ENCODE data around the gene CHRNB1. TPM values are rescaled to one million over a fixed set of nuclear protein-coding genes. Genes with fewer than 3 reads are reported as not detected.

Gene CHRNB1
- total RNA-seq, 1 experiment from 2014 or later, result 24.0 TPM

DNA sequence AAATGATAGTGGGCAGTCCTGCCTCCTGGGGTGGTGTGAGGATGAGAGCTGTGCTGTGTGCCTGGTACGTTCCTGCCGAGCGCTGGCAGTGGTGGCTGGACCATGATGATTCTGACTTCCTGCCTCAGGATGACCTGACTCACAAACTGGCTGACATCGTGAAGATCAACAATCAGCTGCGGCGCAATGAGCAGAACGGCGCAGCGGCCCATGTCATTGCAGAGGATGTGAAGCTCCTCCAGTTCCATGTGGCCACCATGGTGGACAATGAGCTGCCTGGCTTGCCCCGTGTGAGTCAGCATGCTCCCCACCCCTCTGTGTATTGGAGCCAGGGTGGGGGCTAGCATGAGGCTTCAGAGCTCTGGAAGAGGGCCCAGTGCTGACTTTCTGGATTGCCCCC lies 52.4 kb downstream of the CHRNB1 start:
- in situ Hi-C loops (cut with HindIII; ENCODE audit: low sequenced_read_pairs), result loop anchor here (25.0 kb wide), 1 partner anchor 110 kb away; the partner anchor contains the start of genes PLSCR3 and TNK1
- DNase-seq (ENCODE audit: low spot score), result no peak

DNA sequence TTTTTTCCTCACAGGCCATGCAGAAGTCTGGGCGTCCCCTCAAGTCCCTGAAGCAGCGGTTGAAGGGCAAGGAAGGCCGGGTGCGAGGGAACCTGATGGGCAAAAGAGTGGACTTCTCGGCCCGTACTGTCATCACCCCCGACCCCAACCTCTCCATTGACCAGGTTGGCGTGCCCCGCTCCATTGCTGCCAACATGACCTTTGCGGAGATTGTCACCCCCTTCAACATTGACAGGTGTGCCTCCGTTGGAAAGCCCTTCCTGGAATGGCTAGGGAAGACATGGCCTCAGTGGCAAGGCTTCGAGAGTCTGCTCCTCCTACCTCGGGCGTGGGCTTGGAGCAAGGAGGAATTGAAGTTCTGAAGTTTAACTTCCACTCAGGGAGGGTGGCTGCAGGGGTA lies 52.8 kb downstream of the CHRNB1 start:
- no peak for DNase-seq (ENCODE audit: low spot score)
- in situ Hi-C loops (cut with HindIII; ENCODE audit: low sequenced_read_pairs), result loop anchor here (25.0 kb wide), 1 partner anchor 110 kb away; the partner anchor contains the start of genes PLSCR3 and TNK1

DNA sequence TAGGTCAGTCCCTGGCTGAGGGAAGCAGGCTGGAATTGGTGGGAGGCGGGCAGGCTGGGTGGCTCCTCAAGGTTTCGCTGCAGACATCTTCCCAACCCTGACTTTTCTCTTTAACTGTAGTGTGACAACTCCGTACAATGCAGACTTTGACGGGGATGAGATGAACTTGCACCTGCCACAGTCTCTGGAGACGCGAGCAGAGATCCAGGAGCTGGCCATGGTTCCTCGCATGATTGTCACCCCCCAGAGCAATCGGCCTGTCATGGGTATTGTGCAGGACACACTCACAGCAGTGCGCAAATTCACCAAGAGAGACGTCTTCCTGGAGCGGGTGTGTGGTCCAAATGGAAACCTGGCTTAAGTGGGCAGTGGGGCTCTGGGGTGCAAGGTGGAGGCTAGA lies 54.3 kb downstream of the CHRNB1 start:
- DNase-seq (ENCODE audit: low spot score), result no peak
- in situ Hi-C loops (cut with HindIII; ENCODE audit: low sequenced_read_pairs), result loop anchor here (25.0 kb wide), 1 partner anchor 112 kb away; the partner anchor contains the start of genes PLSCR3 and TNK1

DNA sequence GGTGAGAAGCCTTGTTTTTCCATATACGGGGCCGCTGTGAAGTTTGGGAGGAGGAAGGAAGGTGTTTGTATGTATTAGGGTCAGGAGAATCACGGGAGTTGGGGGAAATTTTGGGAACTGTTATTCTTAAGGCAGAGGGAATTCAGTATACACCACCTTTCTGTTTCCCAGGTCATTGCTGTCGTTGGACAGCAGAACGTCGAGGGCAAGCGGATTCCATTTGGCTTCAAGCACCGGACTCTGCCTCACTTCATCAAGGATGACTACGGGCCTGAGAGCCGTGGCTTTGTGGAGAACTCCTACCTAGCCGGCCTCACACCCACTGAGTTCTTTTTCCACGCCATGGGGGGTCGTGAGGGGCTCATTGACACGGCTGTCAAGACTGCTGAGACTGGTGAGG lies 56.9 kb downstream of the CHRNB1 start:
- in situ Hi-C loops (cut with HindIII; ENCODE audit: low sequenced_read_pairs), result no loop called here
- DNase-seq (ENCODE audit: low spot score), result no peak

DNA sequence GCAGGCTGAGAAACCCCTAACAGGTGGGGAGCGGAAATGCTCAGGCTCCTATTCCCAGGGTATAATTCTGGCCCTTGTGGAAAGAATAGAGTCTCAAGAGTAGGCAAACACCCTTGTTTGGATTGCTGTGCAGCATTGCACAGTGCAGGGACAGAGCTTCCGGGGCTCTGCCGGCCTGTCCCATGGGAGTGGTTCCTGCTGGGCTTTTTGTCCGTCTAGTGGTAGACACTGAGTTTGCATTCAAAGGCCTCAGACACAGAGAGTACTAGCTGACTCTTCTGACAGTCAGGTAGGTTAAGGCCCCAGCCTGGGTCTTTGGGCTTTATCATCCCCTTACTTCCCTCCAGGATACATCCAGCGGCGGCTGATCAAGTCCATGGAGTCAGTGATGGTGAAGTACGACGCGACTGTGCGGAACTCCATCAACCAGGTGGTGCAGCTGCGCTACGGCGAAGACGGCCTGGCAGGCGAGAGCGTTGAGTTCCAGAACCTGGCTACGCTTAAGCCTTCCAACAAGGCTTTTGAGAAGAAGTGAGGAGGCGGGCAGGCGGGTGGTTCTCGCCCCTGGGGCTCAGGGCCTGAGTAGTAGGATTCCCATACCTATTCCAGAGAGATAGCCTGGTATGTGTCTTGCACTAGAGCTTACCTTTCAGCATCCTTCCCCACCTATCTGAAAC lies 57.4 kb downstream of the CHRNB1 start:
- no peak for DNase-seq (ENCODE audit: low spot score)
- in situ Hi-C loops (cut with HindIII; ENCODE audit: low sequenced_read_pairs), result no loop called here

DNA sequence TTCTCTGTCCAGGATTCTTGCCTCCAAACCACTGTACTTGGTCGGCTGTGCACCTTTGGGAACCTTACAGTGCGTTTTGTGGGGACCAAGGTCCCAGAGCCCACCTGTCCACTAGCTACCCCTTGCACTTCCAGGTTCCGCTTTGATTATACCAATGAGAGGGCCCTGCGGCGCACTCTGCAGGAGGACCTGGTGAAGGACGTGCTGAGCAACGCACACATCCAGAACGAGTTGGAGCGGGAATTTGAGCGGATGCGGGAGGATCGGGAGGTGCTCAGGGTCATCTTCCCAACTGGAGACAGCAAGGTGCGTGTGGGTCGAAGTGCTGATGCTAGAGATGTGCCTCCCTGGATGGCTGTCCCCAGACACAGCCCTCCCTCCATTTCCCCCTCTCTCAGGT lies 58.1 kb downstream of the CHRNB1 start:
- in situ Hi-C loops (cut with HindIII; ENCODE audit: low sequenced_read_pairs), result no loop called here
- no peak for DNase-seq (ENCODE audit: low spot score)

DNA sequence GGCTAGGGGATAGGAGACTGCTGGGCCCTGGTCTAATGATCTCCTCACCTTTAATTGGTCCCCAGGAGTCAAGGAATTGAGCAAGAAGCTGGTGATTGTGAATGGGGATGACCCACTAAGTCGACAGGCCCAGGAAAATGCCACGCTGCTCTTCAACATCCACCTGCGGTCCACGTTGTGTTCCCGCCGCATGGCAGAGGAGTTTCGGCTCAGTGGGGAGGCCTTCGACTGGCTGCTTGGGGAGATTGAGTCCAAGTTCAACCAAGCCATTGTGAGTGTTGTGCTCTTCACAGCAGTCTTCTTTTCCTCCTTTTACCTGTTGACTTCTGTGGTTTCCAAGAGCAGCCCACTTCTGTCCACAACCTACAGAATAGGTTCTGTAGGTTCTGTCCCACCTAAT lies 58.7 kb downstream of the CHRNB1 start:
- no peak for DNase-seq (ENCODE audit: low spot score)
- in situ Hi-C loops (cut with HindIII; ENCODE audit: low sequenced_read_pairs), result no loop called here

Other genes starting within 250 kb of the CHRNB1 start
- gene DLG4, start 225.2 kb upstream of the CHRNB1 start, total RNA-seq (2014; rRNA removed; shearing (Covaris generic)), result 15.5 and 18.8 TPM in 2 replicates
- gene ACADVL, start 225.1 kb upstream of the CHRNB1 start, total RNA-seq (2014; rRNA removed; shearing (Covaris generic)), result 399 and 405 TPM in 2 replicates
- gene DVL2, start 210.5 kb upstream of the CHRNB1 start, total RNA-seq (2014; rRNA removed; shearing (Covaris generic)), result 89.9 and 99.0 TPM in 2 replicates
- 113 and 121 TPM in 2 replicates for gene PHF23, start 205.6 kb upstream of the CHRNB1 start, total RNA-seq (2014; rRNA removed; shearing (Covaris generic))
- gene GABARAP, start 202.6 kb upstream of the CHRNB1 start, total RNA-seq (2014; rRNA removed; shearing (Covaris generic)), result 227 and 249 TPM in 2 replicates
- 18.3 and 26.8 TPM in 2 replicates for gene CTDNEP1, start 193.3 kb upstream of the CHRNB1 start, total RNA-seq (2014; rRNA removed; shearing (Covaris generic))
- 74.1 and 95.6 TPM in 2 replicates for gene ELP5, start 192.8 kb upstream of the CHRNB1 start, total RNA-seq (2014; rRNA removed; shearing (Covaris generic))
- 0.17 and 3.5 TPM in 2 replicates for gene CLDN7, start 182.6 kb upstream of the CHRNB1 start, total RNA-seq (2014; rRNA removed; shearing (Covaris generic))
- 2.3 and 2.7 TPM in 2 replicates for gene SLC2A4, start 163.3 kb upstream of the CHRNB1 start, total RNA-seq (2014; rRNA removed; shearing (Covaris generic))
- gene YBX2, start 150.4 kb upstream of the CHRNB1 start, total RNA-seq (2014; rRNA removed; shearing (Covaris generic)), result 20.5 and 20.9 TPM in 2 replicates
- gene EIF5A, start 137.4 kb upstream of the CHRNB1 start, total RNA-seq (2014; rRNA removed; shearing (Covaris generic)), result 1,140 and 1,147 TPM in 2 replicates
- gene GPS2, start 129.7 kb upstream of the CHRNB1 start, total RNA-seq (2014; rRNA removed; shearing (Covaris generic)), result 109 and 113 TPM in 2 replicates
- 21.4 and 50.0 TPM in 2 replicates for gene NEURL4, start 115.7 kb upstream of the CHRNB1 start, total RNA-seq (2014; rRNA removed; shearing (Covaris generic))
- 0.61 TPM in 1 of 2 replicates, not detected in the other for gene ACAP1, start 108.5 kb upstream of the CHRNB1 start, total RNA-seq (2014; rRNA removed; shearing (Covaris generic))
- gene KCTD11, start 92.9 kb upstream of the CHRNB1 start, total RNA-seq (2014; rRNA removed; shearing (Covaris generic)), result 12.0 and 14.3 TPM in 2 replicates
- gene TMEM95, start 89.9 kb upstream of the CHRNB1 start, total RNA-seq (2014; rRNA removed; shearing (Covaris generic)), result not detected in 2 replicates
- gene TNK1, start 64.0 kb upstream of the CHRNB1 start, total RNA-seq (2014; rRNA removed; shearing (Covaris generic)), result not detected in 2 replicates
- 7.9 and 8.3 TPM in 2 replicates for gene PLSCR3, start 50.5 kb upstream of the CHRNB1 start, total RNA-seq (2014; rRNA removed; shearing (Covaris generic))
- 200 and 369 TPM in 2 replicates for gene TMEM256, start 41.0 kb upstream of the CHRNB1 start, total RNA-seq (2014; rRNA removed; shearing (Covaris generic))
- gene NLGN2, start 37.2 kb upstream of the CHRNB1 start, total RNA-seq (2014; rRNA removed; shearing (Covaris generic)), result 5.5 and 6.8 TPM in 2 replicates
- not detected in 2 replicates for gene SPEM1, start 24.7 kb upstream of the CHRNB1 start, total RNA-seq (2014; rRNA removed; shearing (Covaris generic))
- not detected in 2 replicates for gene SPEM2, start 19.4 kb upstream of the CHRNB1 start, total RNA-seq (2014; rRNA removed; shearing (Covaris generic))
- gene SPEM3, start 16.2 kb upstream of the CHRNB1 start, total RNA-seq (2014; rRNA removed; shearing (Covaris generic)), result not detected in 2 replicates
- 4.6 and 4.9 TPM in 2 replicates for gene TMEM102, start 9.6 kb upstream of the CHRNB1 start, total RNA-seq (2014; rRNA removed; shearing (Covaris generic))
- gene FGF11, start 5.5 kb upstream of the CHRNB1 start, total RNA-seq (2014; rRNA removed; shearing (Covaris generic)), result 20.4 and 24.2 TPM in 2 replicates
- 4.1 and 4.4 TPM in 2 replicates for gene ZBTB4, start 34.6 kb downstream of the CHRNB1 start, total RNA-seq (2014; rRNA removed; shearing (Covaris generic))
- gene SLC35G6, start 36.4 kb downstream of the CHRNB1 start, total RNA-seq (2014; rRNA removed; shearing (Covaris generic)), result not detected in 2 replicates
- gene POLR2A, start 39.3 kb downstream of the CHRNB1 start, total RNA-seq (2014; rRNA removed; shearing (Covaris generic)), result 52.7 and 52.8 TPM in 2 replicates
- gene TNFSF12, start 104.0 kb downstream of the CHRNB1 start, total RNA-seq (2014; rRNA removed; shearing (Covaris generic)), result not detected in 2 replicates
- 1.5 TPM in 1 of 2 replicates, not detected in the other for gene TNFSF13, start 113.7 kb downstream of the CHRNB1 start, total RNA-seq (2014; rRNA removed; shearing (Covaris generic))
- gene SENP3, start 116.9 kb downstream of the CHRNB1 start, total RNA-seq (2014; rRNA removed; shearing (Covaris generic)), result 157 and 182 TPM in 2 replicates
- gene CD68, start 134.6 kb downstream of the CHRNB1 start, total RNA-seq (2014; rRNA removed; shearing (Covaris generic)), result 119 and 129 TPM in 2 replicates
- 151 and 157 TPM in 2 replicates for gene MPDU1, start 138.8 kb downstream of the CHRNB1 start, total RNA-seq (2014; rRNA removed; shearing (Covaris generic))
- gene SOX15, start 145.0 kb downstream of the CHRNB1 start, total RNA-seq (2014; rRNA removed; shearing (Covaris generic)), result 6.8 and 12.1 TPM in 2 replicates
- 75.9 and 88.0 TPM in 2 replicates for gene FXR2, start 169.8 kb downstream of the CHRNB1 start, total RNA-seq (2014; rRNA removed; shearing (Covaris generic))
- 70.2 and 96.9 TPM in 2 replicates for gene SAT2, start 182.8 kb downstream of the CHRNB1 start, total RNA-seq (2014; rRNA removed; shearing (Covaris generic))
- gene SHBG, start 185.1 kb downstream of the CHRNB1 start, total RNA-seq (2014; rRNA removed; shearing (Covaris generic)), result not detected in 2 replicates
- gene ATP1B2, start 205.9 kb downstream of the CHRNB1 start, total RNA-seq (2014; rRNA removed; shearing (Covaris generic)), result not detected in 2 replicates
- gene TP53, start 242.4 kb downstream of the CHRNB1 start, total RNA-seq (2014; rRNA removed; shearing (Covaris generic)), result 23.5 and 26.4 TPM in 2 replicates
- 27.2 and 33.5 TPM in 2 replicates for gene WRAP53, start 243.4 kb downstream of the CHRNB1 start, total RNA-seq (2014; rRNA removed; shearing (Covaris generic))

Data from G401 (cell line).